Measurements from ENCODE around the gene FAM13A.

The FAM13A gene

DNA sequence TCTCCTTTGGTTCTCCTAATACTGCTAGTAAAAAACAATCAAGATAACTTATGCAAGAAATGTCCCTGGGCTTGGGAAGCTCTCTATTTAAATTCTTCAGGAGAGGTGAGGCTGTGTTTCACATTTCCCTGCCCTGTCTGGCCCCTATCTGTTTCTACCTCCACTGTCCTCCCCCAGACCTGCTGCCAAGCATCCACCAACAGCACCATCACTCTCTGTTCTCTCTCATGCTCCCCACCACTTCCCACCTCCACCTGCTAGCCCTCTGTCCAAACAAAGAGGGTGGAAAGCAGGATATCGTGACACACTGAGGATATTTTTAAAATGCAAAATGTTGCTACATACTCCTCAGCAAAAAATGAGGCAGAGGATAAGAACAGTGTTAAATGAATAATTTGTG lies 271.0 kb downstream of the FAM13A start:
- Histone ChIP-seq H3K36me3 (ENCODE audit: insufficient read depth, low read length) (peaks cover 20% of the 10 kb centered on the region), H3K9ac (ENCODE audit: low read depth, low read length) (no peak overlapping the region), H3K9me3 (replicated peaks; ENCODE audit: low read length) (no peaks in the 10 kb centered on the region), H3K4me1 (ENCODE audit: control insufficient read depth, insufficient read depth, low read length) (no peaks in the 10 kb centered on the region), H3K4me3 (ENCODE audit: low read length) (no peak overlapping the region), H3K27me3 (ENCODE audit: control insufficient read depth, insufficient read depth, low read length) (no peaks in the 10 kb centered on the region), H3K4me2 (ENCODE audit: low read length) (no peak overlapping the region)

GRCh38 chr4:88780389-88780788 lies 276.6 kb downstream of the FAM13A start:
- Histone ChIP-seq H3K36me3 (ENCODE audit: insufficient read depth, low read length) (peaks cover 3% of the 10 kb centered on the region), H3K4me2 (ENCODE audit: low read length) (no peak overlapping the region), H3K27me3 (ENCODE audit: control insufficient read depth, insufficient read depth, low read length) (no peaks in the 10 kb centered on the region), H3K4me1 (ENCODE audit: control insufficient read depth, insufficient read depth, low read length) (peaks cover 8% of the 10 kb centered on the region), H3K9ac (ENCODE audit: low read depth, low read length) (no peak overlapping the region), H3K4me3 (ENCODE audit: low read length) (no peak overlapping the region), H3K9me3 (replicated peaks; ENCODE audit: low read length) (no peaks in the 10 kb centered on the region)

GRCh38 chr4:88779431-88779830 lies 277.6 kb downstream of the FAM13A start:
- H3K9ac ChIP-seq (ENCODE audit: low read depth, low read length) = peak overlapping the region; percentile 6
- no peak overlapping the region for H3K4me3 ChIP-seq (ENCODE audit: low read length)
- H3K27me3 ChIP-seq (ENCODE audit: control insufficient read depth, insufficient read depth, low read length) = no peaks in the 10 kb centered on the region
- peak overlapping the region; percentile 7 for H3K4me2 ChIP-seq (ENCODE audit: low read length)
- peaks cover 8% of the 10 kb centered on the region for H3K4me1 ChIP-seq (ENCODE audit: control insufficient read depth, insufficient read depth, low read length)
- H3K9me3 ChIP-seq (replicated peaks; ENCODE audit: low read length) = no peaks in the 10 kb centered on the region
- H3K36me3 ChIP-seq (ENCODE audit: insufficient read depth, low read length) = no peaks in the 10 kb centered on the region

- Histone ChIP-seq H3K4me2 (ENCODE audit: low read length) (no peak overlapping the region), H3K36me3 (ENCODE audit: insufficient read depth, low read length) (no peaks in the 10 kb centered on the region), H3K27me3 (ENCODE audit: control insufficient read depth, insufficient read depth, low read length) (no peaks in the 10 kb centered on the region), H3K9ac (ENCODE audit: low read depth, low read length) (no peak overlapping the region), H3K9me3 (replicated peaks; ENCODE audit: low read length) (no peaks in the 10 kb centered on the region), H3K4me3 (ENCODE audit: low read length) (no peak overlapping the region), H3K4me1 (ENCODE audit: control insufficient read depth, insufficient read depth, low read length) (peaks cover 8% of the 10 kb centered on the region)
Observed at GRCh38 chr4:88775529-88775928, 281.5 kb downstream of the FAM13A start.

- Histone ChIP-seq H3K4me3 (ENCODE audit: low read length) (no peak overlapping the region), H3K4me2 (ENCODE audit: low read length) (no peak overlapping the region), H3K9ac (ENCODE audit: low read depth, low read length) (no peak overlapping the region), H3K4me1 (ENCODE audit: control insufficient read depth, insufficient read depth, low read length) (peaks cover 8% of the 10 kb centered on the region), H3K27me3 (ENCODE audit: control insufficient read depth, insufficient read depth, low read length) (no peaks in the 10 kb centered on the region), H3K9me3 (replicated peaks; ENCODE audit: low read length) (no peaks in the 10 kb centered on the region), H3K36me3 (ENCODE audit: insufficient read depth, low read length) (no peaks in the 10 kb centered on the region)
Observed at GRCh38 chr4:88775026-88775425, 282.0 kb downstream of the FAM13A start.

DNA sequence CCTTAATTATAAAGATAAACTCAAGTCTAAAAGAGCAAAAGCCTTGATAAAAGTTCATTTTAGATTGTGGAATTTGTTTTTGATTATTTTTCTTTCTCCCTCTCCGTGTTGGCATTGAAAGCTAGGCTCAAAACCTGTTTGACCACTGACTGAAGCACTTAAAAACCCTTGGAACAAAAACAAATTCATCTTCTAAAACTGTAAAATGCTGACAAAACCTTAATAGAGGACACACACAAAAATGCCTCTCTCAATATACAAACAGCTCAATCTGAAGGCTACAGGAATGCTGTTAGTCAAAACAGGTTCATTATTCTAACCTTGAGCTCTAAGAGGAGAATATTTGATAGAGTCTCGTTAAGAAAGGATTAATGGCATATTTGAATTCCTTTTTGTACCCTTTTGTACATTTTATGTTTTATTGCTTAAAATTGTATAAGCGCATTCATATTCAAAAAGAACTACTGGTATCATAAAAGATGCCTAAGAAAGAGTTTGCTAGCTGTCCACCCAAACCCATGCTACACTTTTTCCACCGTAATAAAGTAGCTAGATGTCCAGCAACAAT lies 285.0 kb downstream of the FAM13A start:
- H3K36me3 ChIP-seq (ENCODE audit: insufficient read depth, low read length) = no peaks in the 10 kb centered on the region
- no peaks in the 10 kb centered on the region for H3K4me1 ChIP-seq (ENCODE audit: control insufficient read depth, insufficient read depth, low read length)
- no peaks in the 10 kb centered on the region for H3K27me3 ChIP-seq (ENCODE audit: control insufficient read depth, insufficient read depth, low read length)
- no peaks in the 10 kb centered on the region for H3K9me3 ChIP-seq (replicated peaks; ENCODE audit: low read length)
- H3K4me2 ChIP-seq (ENCODE audit: low read length) = no peak overlapping the region
- H3K9ac ChIP-seq (ENCODE audit: low read depth, low read length) = no peak overlapping the region
- H3K4me3 ChIP-seq (ENCODE audit: low read length) = no peak overlapping the region

DNA sequence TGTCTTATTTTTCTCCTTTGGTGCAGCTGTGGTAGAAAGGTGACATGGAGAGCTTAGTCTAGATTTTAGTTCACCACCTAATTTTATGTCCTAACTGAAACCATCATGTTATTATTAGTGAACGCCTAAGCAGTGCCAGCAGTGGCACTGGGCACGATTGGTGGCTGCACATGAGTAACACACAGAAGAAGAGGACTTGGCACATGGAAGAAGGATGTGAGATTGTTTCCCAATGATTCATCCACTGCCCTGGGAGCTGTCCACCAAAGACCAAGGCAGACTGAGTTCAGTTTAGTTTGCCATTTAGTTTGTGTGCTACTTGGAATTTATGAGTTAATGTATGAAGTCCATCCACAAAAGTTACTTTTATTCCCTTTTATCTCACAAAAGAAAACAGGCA lies 291.3 kb downstream of the FAM13A start:
- H3K9me3 ChIP-seq (replicated peaks; ENCODE audit: low read length) = no peaks in the 10 kb centered on the region
- H3K9ac ChIP-seq (ENCODE audit: low read depth, low read length) = no peak overlapping the region
- H3K4me3 ChIP-seq (ENCODE audit: low read length) = no peak overlapping the region

DNA sequence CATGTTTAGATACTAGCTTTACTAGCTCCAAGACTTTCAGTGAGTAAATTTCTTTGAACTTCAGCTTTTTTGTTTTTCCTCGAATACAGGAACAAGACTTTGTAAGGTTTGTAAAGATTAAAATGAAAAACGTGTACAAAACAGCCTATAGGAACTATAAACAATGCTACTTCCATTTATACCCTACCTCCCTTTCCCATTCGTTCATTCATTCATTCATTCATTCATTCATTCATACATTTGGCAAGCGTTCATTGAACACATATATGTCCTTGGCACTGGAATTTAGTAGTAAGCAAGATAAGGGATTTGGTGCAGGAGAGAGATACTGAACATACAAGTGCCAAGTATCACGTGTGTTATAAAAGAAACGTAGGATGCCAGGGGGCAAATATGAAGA lies 293.9 kb downstream of the FAM13A start:
- H3K4me3 ChIP-seq (ENCODE audit: low read length) = no peak overlapping the region
- no peaks in the 10 kb centered on the region for H3K36me3 ChIP-seq (ENCODE audit: insufficient read depth, low read length)
- H3K4me1 ChIP-seq (ENCODE audit: control insufficient read depth, insufficient read depth, low read length) = peaks cover 19% of the 10 kb centered on the region
- no peak overlapping the region for H3K4me2 ChIP-seq (ENCODE audit: low read length)
- no peak overlapping the region for H3K9ac ChIP-seq (ENCODE audit: low read depth, low read length)
- H3K9me3 ChIP-seq (replicated peaks; ENCODE audit: low read length) = no peaks in the 10 kb centered on the region
- H3K27me3 ChIP-seq (ENCODE audit: control insufficient read depth, insufficient read depth, low read length) = no peaks in the 10 kb centered on the region

More for the DNA sequence above, 291.3 kb downstream of the FAM13A start:
- H3K4me2 ChIP-seq (ENCODE audit: low read length) = peak overlapping the region; percentile 5
- H3K27me3 ChIP-seq (ENCODE audit: control insufficient read depth, insufficient read depth, low read length) = no peaks in the 10 kb centered on the region
- peaks cover 11% of the 10 kb centered on the region for H3K4me1 ChIP-seq (ENCODE audit: control insufficient read depth, insufficient read depth, low read length)
- no peaks in the 10 kb centered on the region for H3K36me3 ChIP-seq (ENCODE audit: insufficient read depth, low read length)

GRCh38 chr4:88761861-88762523 lies 295.0 kb downstream of the FAM13A start:
- H3K4me3 ChIP-seq (ENCODE audit: low read length) = no peak overlapping the region
- no peak overlapping the region for H3K4me2 ChIP-seq (ENCODE audit: low read length)
- H3K36me3 ChIP-seq (ENCODE audit: insufficient read depth, low read length) = no peaks in the 10 kb centered on the region
- no peaks in the 10 kb centered on the region for H3K27me3 ChIP-seq (ENCODE audit: control insufficient read depth, insufficient read depth, low read length)
- H3K4me1 ChIP-seq (ENCODE audit: control insufficient read depth, insufficient read depth, low read length) = peaks cover 25% of the 10 kb centered on the region
- no peak overlapping the region for H3K9ac ChIP-seq (ENCODE audit: low read depth, low read length)
- no peaks in the 10 kb centered on the region for H3K9me3 ChIP-seq (replicated peaks; ENCODE audit: low read length)

DNA sequence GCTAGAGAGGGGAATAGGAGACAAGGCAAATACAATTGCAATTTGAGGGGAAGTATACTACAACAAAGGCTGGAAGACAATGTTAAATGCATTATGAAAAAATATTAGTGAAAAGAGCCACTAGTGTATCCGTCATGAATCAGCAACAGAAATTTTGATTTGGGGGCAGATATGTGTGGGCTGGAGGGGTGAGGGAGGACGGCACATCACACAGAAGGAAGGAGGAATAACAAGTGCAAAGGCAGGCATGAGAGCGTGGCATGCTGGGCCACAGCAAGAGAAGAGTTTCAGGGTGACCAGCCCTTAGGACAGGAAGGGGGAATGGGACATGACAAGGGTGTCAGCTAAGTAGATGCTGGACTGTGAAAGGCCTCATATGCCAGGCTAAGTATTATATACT lies 295.6 kb downstream of the FAM13A start:
- Histone ChIP-seq H3K4me2 (ENCODE audit: low read length) (no peak overlapping the region), H3K9ac (ENCODE audit: low read depth, low read length) (no peak overlapping the region), H3K27me3 (ENCODE audit: control insufficient read depth, insufficient read depth, low read length) (no peaks in the 10 kb centered on the region), H3K9me3 (replicated peaks; ENCODE audit: low read length) (no peaks in the 10 kb centered on the region), H3K36me3 (ENCODE audit: insufficient read depth, low read length) (no peaks in the 10 kb centered on the region), H3K4me3 (ENCODE audit: low read length) (no peak overlapping the region), H3K4me1 (ENCODE audit: control insufficient read depth, insufficient read depth, low read length) (peaks cover 24% of the 10 kb centered on the region)

DNA sequence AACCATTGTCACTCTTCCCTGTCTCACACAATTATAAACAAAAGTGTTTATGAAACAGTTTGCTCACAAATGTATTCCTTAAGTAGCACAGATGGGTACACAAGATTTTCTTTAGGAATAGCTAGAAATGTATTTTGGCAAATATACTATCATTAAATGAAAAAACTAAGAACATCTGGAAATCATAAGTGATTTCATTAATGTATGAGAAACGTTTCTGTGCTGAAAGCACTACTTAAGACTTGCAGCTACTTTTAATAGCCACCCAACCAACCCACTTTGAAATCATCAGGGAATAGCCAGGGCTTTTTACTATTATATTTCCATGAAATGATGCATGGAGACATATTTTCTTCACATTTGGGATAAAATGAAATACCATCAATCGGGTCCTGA lies 297.1 kb downstream of the FAM13A start:
- peaks cover 15% of the 10 kb centered on the region for H3K4me1 ChIP-seq (ENCODE audit: control insufficient read depth, insufficient read depth, low read length)
- H3K27me3 ChIP-seq (ENCODE audit: control insufficient read depth, insufficient read depth, low read length) = no peaks in the 10 kb centered on the region
- H3K4me3 ChIP-seq (ENCODE audit: low read length) = no peak overlapping the region
- H3K4me2 ChIP-seq (ENCODE audit: low read length) = no peak overlapping the region
- no peak overlapping the region for H3K9ac ChIP-seq (ENCODE audit: low read depth, low read length)
- no peaks in the 10 kb centered on the region for H3K9me3 ChIP-seq (replicated peaks; ENCODE audit: low read length)
- H3K36me3 ChIP-seq (ENCODE audit: insufficient read depth, low read length) = no peaks in the 10 kb centered on the region
